ENCODE results near the gene RASD2.

DNA sequence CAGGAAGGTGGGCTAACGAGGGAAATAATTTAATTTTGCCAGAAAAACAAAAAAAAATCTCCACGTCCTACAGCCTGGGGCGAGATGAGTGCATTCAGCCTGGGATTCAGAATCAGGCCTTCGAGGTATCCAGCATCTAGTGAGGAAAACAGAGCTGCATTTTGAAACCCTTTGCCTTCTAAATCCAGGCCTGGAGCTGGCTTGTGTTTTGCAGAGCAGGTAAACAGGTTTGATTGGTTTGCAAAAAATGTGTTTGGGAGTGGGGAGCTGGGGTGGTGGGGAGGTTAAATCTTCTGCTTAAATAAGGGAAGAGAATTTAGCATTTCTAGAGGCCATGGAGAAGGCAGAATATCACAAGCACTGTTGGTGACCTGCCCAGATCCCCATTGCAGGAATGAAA is 29.7 kb upstream of the RASD2 start:
- TF ChIP-seq POLR2A (IDR thresholded peaks at IDR 0.05) (no peak), EP300 (IDR thresholded peaks at IDR 0.05) (no peak)
- TF ChIP-seq, protein P1, sequence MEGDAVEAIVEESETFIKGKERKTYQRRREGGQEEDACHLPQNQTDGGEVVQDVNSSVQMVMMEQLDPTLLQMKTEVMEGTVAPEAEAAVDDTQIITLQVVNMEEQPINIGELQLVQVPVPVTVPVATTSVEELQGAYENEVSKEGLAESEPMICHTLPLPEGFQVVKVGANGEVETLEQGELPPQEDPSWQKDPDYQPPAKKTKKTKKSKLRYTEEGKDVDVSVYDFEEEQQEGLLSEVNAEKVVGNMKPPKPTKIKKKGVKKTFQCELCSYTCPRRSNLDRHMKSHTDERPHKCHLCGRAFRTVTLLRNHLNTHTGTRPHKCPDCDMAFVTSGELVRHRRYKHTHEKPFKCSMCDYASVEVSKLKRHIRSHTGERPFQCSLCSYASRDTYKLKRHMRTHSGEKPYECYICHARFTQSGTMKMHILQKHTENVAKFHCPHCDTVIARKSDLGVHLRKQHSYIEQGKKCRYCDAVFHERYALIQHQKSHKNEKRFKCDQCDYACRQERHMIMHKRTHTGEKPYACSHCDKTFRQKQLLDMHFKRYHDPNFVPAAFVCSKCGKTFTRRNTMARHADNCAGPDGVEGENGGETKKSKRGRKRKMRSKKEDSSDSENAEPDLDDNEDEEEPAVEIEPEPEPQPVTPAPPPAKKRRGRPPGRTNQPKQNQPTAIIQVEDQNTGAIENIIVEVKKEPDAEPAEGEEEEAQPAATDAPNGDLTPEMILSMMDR (IDR thresholded peaks at IDR 0.05): no peak
